ENCODE data around the gene WIZ.
"Not testable (repeated sequence)": the region's sequence is repeated elsewhere in the genome, so short reads cannot be mapped to it uniquely, and the experiment has no call there.

WIZ gene

DNA sequence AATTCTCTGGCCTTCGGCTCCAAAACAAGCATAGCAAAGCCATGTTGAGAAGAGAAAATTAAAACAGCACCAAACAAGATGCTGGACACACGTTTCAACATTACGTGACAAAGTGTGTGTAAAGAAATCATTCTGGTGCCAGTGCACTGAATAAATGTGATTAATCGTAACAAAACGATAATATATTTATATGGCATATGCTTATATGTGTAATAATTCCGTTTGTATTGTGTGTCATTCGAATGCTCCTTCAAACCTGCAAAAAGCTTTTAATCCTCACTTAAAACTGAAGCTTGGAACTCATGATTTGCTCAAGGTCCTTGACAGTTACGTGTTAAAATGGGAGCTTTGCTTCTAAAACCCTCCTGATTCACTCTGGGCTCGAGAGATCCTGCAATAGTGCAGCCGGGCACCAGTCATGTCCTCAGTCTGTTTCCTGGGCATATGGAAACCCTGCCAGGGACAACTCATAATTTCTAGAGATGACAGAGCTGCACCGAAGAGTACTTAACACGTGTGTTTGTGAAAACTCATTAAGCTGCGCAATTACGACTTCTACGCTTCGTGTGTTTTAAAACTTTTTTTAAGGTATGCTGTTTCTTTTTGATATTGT lies 30.2 kb downstream of the WIZ start:
- Mint-ChIP-seq H3K4me3 (peak overlapping the region; percentile 94 to 100 (median 98)), H3K27ac (peak overlapping the region; percentile 95 to 99 (median 99)), H3K9me3 (no peaks in the 10 kb centered on the region), H3K4me1 (peaks cover 58% of the 10 kb centered on the region), H3K36me3 (ENCODE audit: low read depth) (peaks cover 41% of the 10 kb centered on the region), H3K27me3 (ENCODE audit: low read depth) (no peaks in the 10 kb centered on the region)
- TF ChIP-seq, protein P1, sequence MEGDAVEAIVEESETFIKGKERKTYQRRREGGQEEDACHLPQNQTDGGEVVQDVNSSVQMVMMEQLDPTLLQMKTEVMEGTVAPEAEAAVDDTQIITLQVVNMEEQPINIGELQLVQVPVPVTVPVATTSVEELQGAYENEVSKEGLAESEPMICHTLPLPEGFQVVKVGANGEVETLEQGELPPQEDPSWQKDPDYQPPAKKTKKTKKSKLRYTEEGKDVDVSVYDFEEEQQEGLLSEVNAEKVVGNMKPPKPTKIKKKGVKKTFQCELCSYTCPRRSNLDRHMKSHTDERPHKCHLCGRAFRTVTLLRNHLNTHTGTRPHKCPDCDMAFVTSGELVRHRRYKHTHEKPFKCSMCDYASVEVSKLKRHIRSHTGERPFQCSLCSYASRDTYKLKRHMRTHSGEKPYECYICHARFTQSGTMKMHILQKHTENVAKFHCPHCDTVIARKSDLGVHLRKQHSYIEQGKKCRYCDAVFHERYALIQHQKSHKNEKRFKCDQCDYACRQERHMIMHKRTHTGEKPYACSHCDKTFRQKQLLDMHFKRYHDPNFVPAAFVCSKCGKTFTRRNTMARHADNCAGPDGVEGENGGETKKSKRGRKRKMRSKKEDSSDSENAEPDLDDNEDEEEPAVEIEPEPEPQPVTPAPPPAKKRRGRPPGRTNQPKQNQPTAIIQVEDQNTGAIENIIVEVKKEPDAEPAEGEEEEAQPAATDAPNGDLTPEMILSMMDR (IDR thresholded peaks at IDR 0.05; ENCODE audit: unreplicated experiment in 3 of 3): peak in 1 of 3 experiments; percentile 16

DNA sequence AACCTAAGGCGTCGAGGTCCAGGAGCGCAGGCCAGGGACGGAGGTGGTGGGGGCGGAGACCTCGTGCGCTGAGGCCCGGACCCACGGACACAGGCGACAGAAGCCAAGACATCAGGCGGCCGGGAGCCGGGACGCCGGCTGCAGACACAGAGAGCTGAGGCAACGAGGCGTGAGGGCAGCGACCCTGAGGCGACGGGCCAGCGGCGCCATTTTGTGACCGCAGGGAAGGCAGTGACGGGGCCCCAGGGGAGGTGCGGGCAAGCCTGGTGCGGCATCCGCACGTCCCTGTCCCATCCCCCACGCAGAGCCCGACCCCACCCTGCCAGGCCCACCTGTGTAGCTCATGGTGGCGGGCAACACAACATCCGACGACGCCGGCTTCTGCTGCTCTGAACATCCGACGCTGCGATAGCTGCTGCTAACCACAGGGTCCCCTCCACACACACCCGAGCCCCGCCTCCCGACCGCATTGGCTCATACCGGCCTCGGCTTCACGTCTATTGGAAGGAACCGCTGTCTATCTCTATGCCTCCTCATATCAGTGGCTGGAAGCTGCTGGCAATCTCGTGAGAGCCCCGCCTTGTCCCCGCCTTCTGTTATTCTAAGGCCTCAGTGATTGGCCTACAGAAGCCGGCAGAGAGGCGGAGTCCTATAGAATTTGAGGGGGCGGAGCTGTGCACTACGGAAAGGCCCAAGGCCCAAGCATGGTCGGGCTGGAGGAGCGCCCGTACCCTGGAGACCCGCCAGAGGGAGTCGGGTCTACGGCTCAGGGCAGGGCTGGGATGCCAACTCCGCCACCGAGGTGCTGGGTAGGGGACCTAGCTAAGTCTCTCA lies 31.0 kb downstream of the WIZ start, which contains the start of gene AKAP8L:
AKAP8L (minus strand) TSS at position 410 of the 834 bp plus-strand sequence; CDS start at position 345, 65 bp downstream.
- Mint-ChIP-seq H3K4me3 (peak within 1 kb of the TSS; percentile 94 to 100 (median 98)), H3K9me3 (no peaks in the 10 kb centered on the region), H3K4me1 (peaks cover 60% of the 10 kb centered on the region), H3K27me3 (ENCODE audit: low read depth) (no peaks in the 10 kb centered on the region), H3K36me3 (ENCODE audit: low read depth) (peaks cover 36% of the 10 kb centered on the region), H3K27ac (peak within 1 kb of the TSS; percentile 95 to 99 (median 99))
- TF ChIP-seq, protein P1 (IDR thresholded peaks at IDR 0.05; ENCODE audit: unreplicated experiment in 3 of 3): peak; percentile 73 to 91 (median 78)

DNA sequence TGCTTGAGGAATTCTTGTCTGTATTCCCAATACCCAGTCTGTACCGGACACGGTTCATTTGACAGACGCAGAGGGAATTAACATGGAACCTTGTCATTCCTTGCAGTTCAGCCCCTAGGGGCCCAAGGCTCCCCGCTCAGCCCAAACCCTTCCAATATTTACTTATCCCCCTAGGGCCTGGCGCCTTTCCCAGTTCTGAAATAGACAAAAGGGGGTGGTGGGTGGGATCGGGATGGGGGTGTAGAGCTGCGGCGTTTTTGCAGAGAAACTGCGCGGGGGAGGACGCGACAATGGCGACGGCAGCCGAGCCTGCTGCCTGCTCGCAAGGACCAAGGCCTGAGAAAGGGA lies 31.6 kb downstream of the WIZ start:
- H3K4me3 Mint-ChIP-seq: peak overlapping the region; percentile 94 to 100 (median 98)
- H3K27me3 Mint-ChIP-seq (ENCODE audit: low read depth): no peaks in the 10 kb centered on the region
- peak overlapping the region; percentile 95 to 99 (median 98) for H3K27ac Mint-ChIP-seq
- TF ChIP-seq, protein P1 (IDR thresholded peaks at IDR 0.05; ENCODE audit: unreplicated experiment in 3 of 3): no peak
- peaks cover 65% of the 10 kb centered on the region for H3K4me1 Mint-ChIP-seq
- peaks cover 33% of the 10 kb centered on the region for H3K36me3 Mint-ChIP-seq (ENCODE audit: low read depth)
- H3K9me3 Mint-ChIP-seq: no peaks in the 10 kb centered on the region

DNA sequence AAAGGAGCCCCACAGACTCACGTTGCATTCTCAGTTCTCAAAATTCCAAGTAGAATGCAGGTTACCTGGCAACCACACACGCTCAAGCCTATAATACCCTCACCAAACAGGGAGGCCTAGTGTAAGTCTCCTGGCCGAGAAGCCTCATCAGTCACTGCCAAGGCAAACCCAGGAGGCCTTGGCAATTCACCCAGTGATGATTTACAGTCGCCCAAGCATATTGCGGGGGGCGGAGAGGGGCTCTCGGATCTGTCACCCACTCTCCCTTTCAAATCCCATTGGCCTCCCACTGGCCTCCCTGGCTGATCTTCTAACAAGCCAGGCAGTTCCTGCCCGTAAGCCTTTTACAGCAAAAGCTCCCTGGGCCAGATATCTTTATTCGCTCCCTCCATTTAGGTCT lies 32.1 kb downstream of the WIZ start:
- H3K27me3 Mint-ChIP-seq (ENCODE audit: low read depth): no peaks in the 10 kb centered on the region
- TF ChIP-seq, protein P1 (IDR thresholded peaks at IDR 0.05; ENCODE audit: unreplicated experiment in 3 of 3): no peak
- peak overlapping the region; percentile 94 to 100 (median 98) for H3K4me3 Mint-ChIP-seq
- H3K9me3 Mint-ChIP-seq: no peaks in the 10 kb centered on the region
- peaks cover 70% of the 10 kb centered on the region for H3K4me1 Mint-ChIP-seq
- H3K36me3 Mint-ChIP-seq (ENCODE audit: low read depth): peaks cover 31% of the 10 kb centered on the region
- peak overlapping the region; percentile 95 to 99 (median 98) for H3K27ac Mint-ChIP-seq

DNA sequence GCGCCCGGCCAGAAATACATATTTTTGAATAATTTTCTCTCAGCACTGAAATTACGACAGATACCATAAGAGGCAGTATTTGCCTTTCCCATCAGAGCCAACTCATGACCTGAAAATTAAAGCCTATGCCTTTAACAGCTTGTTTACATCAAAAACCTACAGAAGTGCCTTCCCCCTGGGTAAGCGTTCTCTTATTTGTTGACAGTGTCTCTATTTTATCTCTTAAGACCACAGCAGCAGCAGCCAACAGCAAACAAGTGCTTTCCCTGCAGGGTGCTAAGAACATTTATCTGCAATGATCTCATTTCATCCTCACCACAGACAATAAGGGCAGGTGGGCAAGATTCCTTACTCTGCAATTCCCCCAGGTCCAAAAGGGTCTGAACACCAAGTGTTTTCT lies 36.9 kb downstream of the WIZ start:
- Mint-ChIP-seq H3K27me3 (ENCODE audit: low read depth) (no peaks in the 10 kb centered on the region), H3K27ac (peak overlapping the region; percentile 54 to 77 (median 76)), H3K36me3 (ENCODE audit: low read depth) (peaks cover 33% of the 10 kb centered on the region), H3K4me3 (peak overlapping the region in 2 of 3 experiments; percentile 28 to 30), H3K4me1 (peaks cover 39% of the 10 kb centered on the region), H3K9me3 (no peaks in the 10 kb centered on the region)
- TF ChIP-seq, protein P1 (IDR thresholded peaks at IDR 0.05; ENCODE audit: unreplicated experiment in 3 of 3): no peak

DNA sequence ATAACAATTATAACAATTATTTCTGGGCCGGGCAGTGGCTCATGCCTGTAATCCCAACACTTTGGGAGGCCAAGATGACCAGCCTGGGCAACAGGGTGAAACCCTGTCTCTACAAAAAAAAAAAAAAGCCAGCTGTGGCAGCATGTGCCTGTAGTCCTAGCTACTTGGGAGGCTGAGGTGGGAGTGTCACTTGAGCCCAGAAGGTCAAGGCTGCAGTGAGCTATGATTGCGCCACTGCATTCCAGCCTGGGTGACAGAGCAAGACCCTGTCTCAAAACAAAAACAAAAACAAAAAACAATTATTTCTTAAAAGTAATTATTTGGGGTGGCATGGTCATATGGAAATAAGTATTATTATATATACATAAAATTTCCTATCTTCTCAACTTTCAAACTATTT lies 38.4 kb downstream of the WIZ start:
- Mint-ChIP-seq H3K4me1 (peaks cover 25% of the 10 kb centered on the region), H3K36me3 (ENCODE audit: low read depth) (peaks cover 28% of the 10 kb centered on the region), H3K27ac (peak overlapping the region in 1 of 3 experiments; percentile 60)
- not testable (repeated sequence) for H3K27me3 Mint-ChIP-seq (ENCODE audit: low read depth); H3K4me3 Mint-ChIP-seq; H3K9me3 Mint-ChIP-seq
